Measurements from ENCODE around the gene IL4.

Gene IL4

GRCh38 chr5:132657676-132658380, 16.0 kb upstream of the IL4 start, which contains the start of gene IL13:
Gene IL13, plus strand, starts transcription at chr5:132658173. Its CDS starts 14 bp downstream, at chr5:132658187.
- DNase-seq (ENCODE audit: low read depth, low spot score), result no peak
- H3K27ac ChIP-seq, result no peak within 1 kb of the TSS

GRCh38 chr5:132658381-132659302, 15.1 kb upstream of the IL4 start:
- DNase-seq (ENCODE audit: low read depth, low spot score), result no peak
- no peak overlapping the region for H3K27ac ChIP-seq

- DNase-seq (ENCODE audit: low read depth, low spot score), result no peak
- H3K27ac ChIP-seq, result no peak overlapping the region
Observed at GRCh38 chr5:132659598-132660493, 13.9 kb upstream of the IL4 start.

GRCh38 chr5:132661231-132662003, 12.4 kb upstream of the IL4 start:
- DNase-seq (ENCODE audit: low read depth, low spot score), result no peak
- H3K27ac ChIP-seq, result no peak overlapping the region

GRCh38 chr5:132662004-132662401, 11.8 kb upstream of the IL4 start:
- DNase-seq (ENCODE audit: low read depth, low spot score), result no peak
- H3K27ac ChIP-seq, result no peak overlapping the region

GRCh38 chr5:132662925-132663770, 10.6 kb upstream of the IL4 start:
- DNase-seq (ENCODE audit: low read depth, low spot score), result no peak
- H3K27ac ChIP-seq, result no peak overlapping the region

GRCh38 chr5:132663771-132664695, 9.8 kb upstream of the IL4 start:
- no peak overlapping the region for H3K27ac ChIP-seq
- DNase-seq (ENCODE audit: low read depth, low spot score), result no peak

- no peak for DNase-seq (ENCODE audit: low read depth, low spot score)
- H3K27ac ChIP-seq, result no peak overlapping the region
Observed at GRCh38 chr5:132664696-132665209, 9.0 kb upstream of the IL4 start.

GRCh38 chr5:132665574-132666080, 8.2 kb upstream of the IL4 start:
- H3K27ac ChIP-seq, result no peak overlapping the region
- no peak for DNase-seq (ENCODE audit: low read depth, low spot score)

GRCh38 chr5:132666310-132667123, 7.3 kb upstream of the IL4 start:
- DNase-seq (ENCODE audit: low read depth, low spot score), result no peak
- no peak overlapping the region for H3K27ac ChIP-seq

GRCh38 chr5:132667309-132667708, 6.5 kb upstream of the IL4 start:
- no peak for DNase-seq (ENCODE audit: low read depth, low spot score)
- H3K27ac ChIP-seq, result no peak overlapping the region

GRCh38 chr5:132667761-132668705, 5.8 kb upstream of the IL4 start:
- DNase-seq (ENCODE audit: low read depth, low spot score), result no peak
- H3K27ac ChIP-seq, result no peak overlapping the region

- DNase-seq (ENCODE audit: low read depth, low spot score), result no peak
- H3K27ac ChIP-seq, result no peak overlapping the region
Observed at GRCh38 chr5:132668706-132669454, 4.9 kb upstream of the IL4 start.

- no peak overlapping the region for H3K27ac ChIP-seq
- no peak for DNase-seq (ENCODE audit: low read depth, low spot score)
Observed at GRCh38 chr5:132669455-132669820, 4.4 kb upstream of the IL4 start.
